ENCODE measurements around the gene CLEC4A. TPM values are rescaled to one million over a fixed set of nuclear protein-coding genes. Genes with fewer than 3 reads are reported as not detected.
"Not testable (repeated sequence)": the region's sequence is repeated elsewhere in the genome, so short reads cannot be mapped to it uniquely, and the experiment has no call there.

Gene CLEC4A
- total RNA-seq, 1 experiment from 2014 or later = 0.37 TPM

GRCh38 chr12:8182923-8183322, 59.5 kb downstream of the CLEC4A start:
- no CpG with 5 or more reads among the region's 7 CpGs for WGBS (ENCODE audit: extremely low coverage, insufficient read length, low lambda C conversion rate)
- not testable (repeated sequence) for H3K18ac ChIP-seq (ENCODE audit: insufficient read length, low read depth, low read length); H4K91ac ChIP-seq (ENCODE audit: insufficient read length, low read depth, low read length); H3K56ac ChIP-seq (ENCODE audit: insufficient read length, low read depth, low read length); H2BK15ac ChIP-seq (ENCODE audit: low read depth, low read length); H3K4me2 ChIP-seq (ENCODE audit: insufficient read depth, insufficient read length, low read length); H3K23ac ChIP-seq (ENCODE audit: insufficient read length, low read depth, low read length); H3K4ac ChIP-seq (ENCODE audit: low read depth, low read length); H3K23me2 ChIP-seq (ENCODE audit: insufficient read length, low read depth, low read length, poor library complexity, severe bottlenecking); H2AK5ac ChIP-seq (ENCODE audit: insufficient read length, low read length); H3K27ac ChIP-seq (ENCODE audit: insufficient read length, low read depth, low read length); H3K79me2 ChIP-seq (ENCODE audit: insufficient read depth, low read length); H2BK5ac ChIP-seq (ENCODE audit: insufficient read length, low read length); H4K20me1 ChIP-seq (ENCODE audit: control insufficient read depth, insufficient read depth, insufficient read length); H3K4me3 Mint-ChIP-seq; H3K79me1 ChIP-seq (ENCODE audit: insufficient read depth, low read depth, low read length, poor library complexity, severe bottlenecking); H2BK120ac ChIP-seq (ENCODE audit: low read depth, low read length, poor library complexity, severe bottlenecking); H3K4me1 ChIP-seq (ENCODE audit: insufficient read depth, low read length); H2BK20ac ChIP-seq (ENCODE audit: low read depth, low read length, poor library complexity, severe bottlenecking); H3K27ac Mint-ChIP-seq; H2BK12ac ChIP-seq (ENCODE audit: insufficient read length, low read depth, low read length); H3K27me3 Mint-ChIP-seq (ENCODE audit: low read depth); H4K5ac ChIP-seq (ENCODE audit: insufficient read length, low read depth, low read length); H3K9me3 ChIP-seq (ENCODE audit: control insufficient read depth, low read depth, low read length); H3T11ph ChIP-seq (ENCODE audit: low read length); DNase-seq; H3K27me3 ChIP-seq (ENCODE audit: insufficient read depth, low read length); H3K14ac ChIP-seq (ENCODE audit: insufficient read depth, low read length); H3K9ac ChIP-seq (ENCODE audit: extremely low read depth, insufficient read length, low read length); H2AFZ ChIP-seq (ENCODE audit: low read length); H4K8ac ChIP-seq (replicated peaks; ENCODE audit: insufficient read length, low read depth, low read length); H3K9me3 Mint-ChIP-seq
- peaks cover 11 to 14% of the 10 kb centered on the region in 2 experiments for H3K4me1 Mint-ChIP-seq
- peaks cover 2 to 10% (median 7%) of the 10 kb centered on the region in 3 experiments; a peak in 4 of 7 replicates for H3K36me3 Mint-ChIP-seq (ENCODE audit: insufficient read depth in 1 of 3, low read depth in 3 of 3)

DNA sequence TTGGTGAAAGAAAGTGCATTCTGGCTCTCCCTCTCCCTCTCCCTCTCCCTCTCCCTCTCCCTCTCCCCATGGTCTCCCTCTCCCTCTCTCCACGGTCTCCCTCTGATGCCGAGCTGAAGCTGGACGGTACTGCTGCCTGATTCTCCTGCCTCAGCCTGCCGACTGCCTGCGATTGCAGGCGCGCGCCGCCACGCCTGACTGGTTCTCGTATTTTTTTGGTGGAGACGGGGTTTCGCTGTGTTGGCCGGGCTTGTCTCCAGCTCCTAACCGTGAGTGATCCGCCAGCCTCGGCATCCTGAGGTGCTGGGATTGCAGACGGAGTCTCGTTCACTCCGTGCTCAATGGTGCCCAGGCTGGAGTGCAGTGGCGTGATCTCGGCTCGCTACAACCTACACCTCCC, 59.9 kb downstream of the CLEC4A start:
- not testable (repeated sequence) for H3K79me1 ChIP-seq (ENCODE audit: insufficient read depth, low read depth, low read length, poor library complexity, severe bottlenecking); H4K91ac ChIP-seq (ENCODE audit: insufficient read length, low read depth, low read length); H2BK15ac ChIP-seq (ENCODE audit: low read depth, low read length); H3T11ph ChIP-seq (ENCODE audit: low read length); H2AFZ ChIP-seq (ENCODE audit: low read length); H3K4me2 ChIP-seq (ENCODE audit: insufficient read depth, insufficient read length, low read length); H3K23me2 ChIP-seq (ENCODE audit: insufficient read length, low read depth, low read length, poor library complexity, severe bottlenecking); H3K27ac Mint-ChIP-seq; H3K27ac ChIP-seq (ENCODE audit: insufficient read length, low read depth, low read length); H4K5ac ChIP-seq (ENCODE audit: insufficient read length, low read depth, low read length); H3K9me3 ChIP-seq (ENCODE audit: control insufficient read depth, low read depth, low read length); H2BK20ac ChIP-seq (ENCODE audit: low read depth, low read length, poor library complexity, severe bottlenecking); H3K79me2 ChIP-seq (ENCODE audit: insufficient read depth, low read length); H3K4me1 ChIP-seq (ENCODE audit: insufficient read depth, low read length); H3K4ac ChIP-seq (ENCODE audit: low read depth, low read length); H3K9me3 Mint-ChIP-seq; DNase-seq; H3K23ac ChIP-seq (ENCODE audit: insufficient read length, low read depth, low read length); H4K8ac ChIP-seq (replicated peaks; ENCODE audit: insufficient read length, low read depth, low read length); H3K4me3 Mint-ChIP-seq; H4K20me1 ChIP-seq (ENCODE audit: control insufficient read depth, insufficient read depth, insufficient read length); H3K56ac ChIP-seq (ENCODE audit: insufficient read length, low read depth, low read length); H3K14ac ChIP-seq (ENCODE audit: insufficient read depth, low read length); H2AK5ac ChIP-seq (ENCODE audit: insufficient read length, low read length); H3K27me3 Mint-ChIP-seq (ENCODE audit: low read depth); H3K27me3 ChIP-seq (ENCODE audit: insufficient read depth, low read length); H2BK5ac ChIP-seq (ENCODE audit: insufficient read length, low read length); H3K9ac ChIP-seq (ENCODE audit: extremely low read depth, insufficient read length, low read length); H2BK12ac ChIP-seq (ENCODE audit: insufficient read length, low read depth, low read length); H3K18ac ChIP-seq (ENCODE audit: insufficient read length, low read depth, low read length); H2BK120ac ChIP-seq (ENCODE audit: low read depth, low read length, poor library complexity, severe bottlenecking)
- Mint-ChIP-seq H3K4me1 (peaks cover 11 to 14% of the 10 kb centered on the region in 2 experiments), H3K36me3 (ENCODE audit: insufficient read depth in 1 of 3, low read depth in 3 of 3) (peaks cover 2 to 10% (median 7%) of the 10 kb centered on the region in 3 experiments; a peak in 4 of 7 replicates)
- WGBS (ENCODE audit: extremely low coverage, insufficient read length, low lambda C conversion rate) = no CpG with 5 or more reads among the region's 23 CpGs
